Lung (tissue), 12 donors: ENCODE results near the gene CTDNEP1. TPM values are rescaled to one million over a fixed set of nuclear protein-coding genes. Genes with fewer than 3 reads are reported as not detected.

Experiments
- ATAC-seq: fragments of 200-7000 bp; cut with Tn5 transposase; one replicate; pipeline ENCODE4 v1.9.1; 2020; ENCODE audit warnings: moderate number of reproducible peaks; ENCODE audit not compliant: insufficient read depth, low FRiP score
- DNase-seq, 3 donors: peaks; one replicate each; pipeline ENCODE4 v3.0.0-alpha.2; 2013 to 2017
- H3K27ac ChIP-seq, 2 donors: one replicate each; pipeline ENCODE4 v1.5.1; 2013; ENCODE audit warnings: mild to moderate bottlenecking in 2 of 2, moderate library complexity in 2 of 2, control low read depth in 1 of 2, inconsistent platforms in 1 of 2, low read depth in 1 of 2, low read length in 1 of 2
- H3K27me3 ChIP-seq, 3 donors: one replicate each; pipeline ENCODE4 v1.5.1; 2013; ENCODE audit warnings: low read length in 2 of 3; ENCODE audit not compliant: control insufficient read depth in 3 of 3, insufficient read depth in 3 of 3
- H3K36me3 ChIP-seq, 4 donors: one replicate each; pipeline ENCODE4 v1.5.1; 2013; ENCODE audit warnings: low read length in 4 of 4, mild to moderate bottlenecking in 1 of 4, moderate library complexity in 1 of 4; ENCODE audit not compliant: control insufficient read depth in 4 of 4, insufficient read depth in 4 of 4
- H3K4me1 ChIP-seq, 5 donors: one replicate each; pipeline ENCODE4 v1.5.1; 2013; ENCODE audit warnings: low read length in 5 of 5, mild to moderate bottlenecking in 2 of 5, moderate library complexity in 1 of 5; ENCODE audit not compliant: control insufficient read depth in 5 of 5, insufficient read depth in 5 of 5
- H3K4me3 ChIP-seq: one replicate; pipeline ENCODE4 v1.5.1; 2013; ENCODE audit warnings: mild to moderate bottlenecking, control low read depth, moderate library complexity
- H3K9ac ChIP-seq, 2 donors: one replicate each; pipeline ENCODE4 v1.5.1; 2013; ENCODE audit warnings: low read length in 2 of 2, control low read depth in 1 of 2; ENCODE audit not compliant: insufficient read depth in 1 of 2
- H3K9me3 ChIP-seq, 4 donors: one replicate each; pipeline ENCODE4 v1.5.1; 2013; ENCODE audit warnings: low read length in 3 of 4, mild to moderate bottlenecking in 1 of 4, moderate library complexity in 1 of 4; ENCODE audit not compliant: control insufficient read depth in 4 of 4, insufficient read depth in 3 of 4
- WGBS, 2 donors: extraction: QIAGEN DNeasy Blood & Tissue Kit; methylation state at CpG; one replicate each; pipeline ENCODE4 v1.1.7; 2013; 5-methylcytosine and 5-hydroxymethylcytosine counted together
- polyA plus RNA-seq, 2 donors: library from polyadenylated mRNA; stranded (reverse); fragments of 200-250 nt; gene quantifications; one replicate each; pipeline ENCODE4 v1.2.1, GENCODE V29; 2013
- total RNA-seq, 2 donors: library from RNA; depleted of rRNA in 1 of 2; stranded (reverse); fragments of >200 nt in 1 of 2; gene quantifications; one replicate each; pipeline ENCODE4 v1.2.1, GENCODE V29; 2014 to 2021
- TF ChIP-seq, protein P1 (sequence below): IDR thresholded peaks from 2 replicates; pipeline ENCODE4 v1.5.1; 2012; ENCODE audit warnings: mild to moderate bottlenecking; ENCODE audit errors: control extremely low read depth, extremely low read depth
- donor health status: control.
- donor health status: control.
- donor health status: Bipolar disorder and iron deficiency.
- donor health status: healthy.
- donor health status: DM: yes; HTN: yes; CAD: no.

CTDNEP1 gene
- total and polyA plus RNA-seq, 4 donors, result 72.5 to 126 (median 90.3) TPM

DNA sequence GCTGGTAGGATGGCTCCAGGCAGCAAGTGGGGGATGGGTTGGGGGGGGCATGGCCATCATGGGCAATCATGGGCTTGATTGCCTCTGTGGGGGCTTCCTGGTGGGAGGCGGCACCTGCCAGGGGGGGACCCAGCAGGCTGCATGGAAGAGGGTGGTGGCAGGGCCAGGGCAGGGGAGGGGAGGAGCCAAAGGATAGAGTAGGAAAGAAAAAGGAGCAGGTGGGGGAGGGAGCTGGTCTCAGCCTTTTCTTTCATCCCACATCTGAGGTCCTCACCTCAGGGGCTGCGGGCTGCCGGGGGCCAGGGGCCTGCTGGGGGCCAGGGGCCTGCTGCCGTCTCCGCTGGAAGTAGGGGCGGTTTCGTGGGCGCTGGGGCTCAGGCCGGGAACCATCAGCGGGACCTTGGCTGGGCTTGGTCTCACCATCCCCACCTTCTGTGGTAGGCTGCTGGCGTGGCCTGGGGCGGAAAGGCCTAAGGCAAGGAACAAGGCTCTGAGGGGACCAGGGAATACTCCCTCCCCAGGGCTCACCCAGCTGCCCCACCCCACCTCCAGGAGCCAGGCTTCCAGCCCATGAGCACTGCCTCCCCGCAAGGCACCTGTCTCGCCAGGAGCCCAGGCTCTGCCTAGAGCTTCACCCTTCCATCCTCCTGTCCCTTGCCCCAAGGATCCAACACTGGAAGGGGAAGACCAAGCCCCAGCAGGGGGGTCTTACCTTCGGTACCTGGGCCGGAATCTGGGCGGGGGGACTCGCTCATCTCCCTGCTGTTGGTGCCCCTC is 37.9 kb upstream of the CTDNEP1 start:
- DNase-seq, result no peak
- H3K27me3 ChIP-seq, result peaks cover 0 to 21% (median 11%) of the 10 kb centered on the region in 3 donors

GRCh38 chr17:7285679-7286078 is 34.1 kb upstream of the CTDNEP1 start:
- Histone ChIP-seq H3K9ac (no peak overlapping the region), H3K9me3 (no peaks in the 10 kb centered on the region), H3K36me3 (no peaks in the 10 kb centered on the region), H3K27ac (no peak overlapping the region), H3K27me3 (peaks cover 0 to 8% (median 2%) of the 10 kb centered on the region in 3 donors), H3K4me3 (no peak overlapping the region), H3K4me1 (peaks cover 0 to 20% (median 4%) of the 10 kb centered on the region in 5 donors)
- no peak for ATAC-seq
- TF ChIP-seq, protein P1, sequence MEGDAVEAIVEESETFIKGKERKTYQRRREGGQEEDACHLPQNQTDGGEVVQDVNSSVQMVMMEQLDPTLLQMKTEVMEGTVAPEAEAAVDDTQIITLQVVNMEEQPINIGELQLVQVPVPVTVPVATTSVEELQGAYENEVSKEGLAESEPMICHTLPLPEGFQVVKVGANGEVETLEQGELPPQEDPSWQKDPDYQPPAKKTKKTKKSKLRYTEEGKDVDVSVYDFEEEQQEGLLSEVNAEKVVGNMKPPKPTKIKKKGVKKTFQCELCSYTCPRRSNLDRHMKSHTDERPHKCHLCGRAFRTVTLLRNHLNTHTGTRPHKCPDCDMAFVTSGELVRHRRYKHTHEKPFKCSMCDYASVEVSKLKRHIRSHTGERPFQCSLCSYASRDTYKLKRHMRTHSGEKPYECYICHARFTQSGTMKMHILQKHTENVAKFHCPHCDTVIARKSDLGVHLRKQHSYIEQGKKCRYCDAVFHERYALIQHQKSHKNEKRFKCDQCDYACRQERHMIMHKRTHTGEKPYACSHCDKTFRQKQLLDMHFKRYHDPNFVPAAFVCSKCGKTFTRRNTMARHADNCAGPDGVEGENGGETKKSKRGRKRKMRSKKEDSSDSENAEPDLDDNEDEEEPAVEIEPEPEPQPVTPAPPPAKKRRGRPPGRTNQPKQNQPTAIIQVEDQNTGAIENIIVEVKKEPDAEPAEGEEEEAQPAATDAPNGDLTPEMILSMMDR, result no peak
- 93 to 95% methylated on average over 12 of the region's 12 CpGs for WGBS, 2 donors
- DNase-seq, result no peak

More for the DNA sequence above, 37.9 kb upstream of the CTDNEP1 start:
- 89% methylated on average over 18 of the region's 18 CpGs for WGBS, 2 donors
- TF ChIP-seq, protein P1, result no peak
- no peak for ATAC-seq
- no peak overlapping the region for H3K9ac ChIP-seq
- no peaks in the 10 kb centered on the region for H3K36me3 ChIP-seq
- H3K4me3 ChIP-seq, result no peak overlapping the region
- no peaks in the 10 kb centered on the region for H3K9me3 ChIP-seq
- H3K27ac ChIP-seq, result no peak overlapping the region
- peaks cover 2 to 14% (median 4%) of the 10 kb centered on the region in 5 donors for H3K4me1 ChIP-seq

- Histone ChIP-seq H3K36me3 (no peaks in the 10 kb centered on the region), H3K4me1 (peaks cover 0 to 21% (median 4%) of the 10 kb centered on the region in 5 donors), H3K27me3 (peaks cover 0 to 8% (median 2%) of the 10 kb centered on the region in 3 donors), H3K27ac (no peak overlapping the region), H3K9ac (no peak overlapping the region), H3K4me3 (no peak overlapping the region), H3K9me3 (no peaks in the 10 kb centered on the region)
- TF ChIP-seq, protein P1, result no peak
- 94 to 98% methylated on average over 16 of the region's 16 CpGs for WGBS, 2 donors
- DNase-seq, result no peak
- ATAC-seq, result no peak
These were observed 33.4 kb upstream of the CTDNEP1 start for GRCh38 chr17:7284911-7285310.
